Breast epithelium (tissue), 3 donors: Measurements from ENCODE around the gene CFAP65.

Experiments used
- POLR2A ChIP-seq: fragments of 450-650 bp; IDR thresholded peaks from one replicate; pipeline ENCODE4 v1.6.1; 2016; ENCODE audit warnings: antibody characterized with exemption, mild to moderate bottlenecking, moderate library complexity
- TF ChIP-seq, protein P1 (sequence below), 3 donors: fragments of 450-650 bp; IDR thresholded peaks; one replicate each; pipeline ENCODE4 v1.5.1; 2016 to 2017; ENCODE audit warnings: antibody characterized with exemption in 3 of 3, mild to moderate bottlenecking in 3 of 3, moderate library complexity in 3 of 3

GRCh38 chr2:219078126-219078525 lies 36.8 kb upstream of the CFAP65 start:
- no peak for TF ChIP-seq POLR2A
- TF ChIP-seq, protein P1, sequence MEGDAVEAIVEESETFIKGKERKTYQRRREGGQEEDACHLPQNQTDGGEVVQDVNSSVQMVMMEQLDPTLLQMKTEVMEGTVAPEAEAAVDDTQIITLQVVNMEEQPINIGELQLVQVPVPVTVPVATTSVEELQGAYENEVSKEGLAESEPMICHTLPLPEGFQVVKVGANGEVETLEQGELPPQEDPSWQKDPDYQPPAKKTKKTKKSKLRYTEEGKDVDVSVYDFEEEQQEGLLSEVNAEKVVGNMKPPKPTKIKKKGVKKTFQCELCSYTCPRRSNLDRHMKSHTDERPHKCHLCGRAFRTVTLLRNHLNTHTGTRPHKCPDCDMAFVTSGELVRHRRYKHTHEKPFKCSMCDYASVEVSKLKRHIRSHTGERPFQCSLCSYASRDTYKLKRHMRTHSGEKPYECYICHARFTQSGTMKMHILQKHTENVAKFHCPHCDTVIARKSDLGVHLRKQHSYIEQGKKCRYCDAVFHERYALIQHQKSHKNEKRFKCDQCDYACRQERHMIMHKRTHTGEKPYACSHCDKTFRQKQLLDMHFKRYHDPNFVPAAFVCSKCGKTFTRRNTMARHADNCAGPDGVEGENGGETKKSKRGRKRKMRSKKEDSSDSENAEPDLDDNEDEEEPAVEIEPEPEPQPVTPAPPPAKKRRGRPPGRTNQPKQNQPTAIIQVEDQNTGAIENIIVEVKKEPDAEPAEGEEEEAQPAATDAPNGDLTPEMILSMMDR (IDR thresholded peaks at IDR 0.05), result no peak
